GM18507 (cell line): ENCODE results near the gene URGCP.

Source experiments
- DNase-seq: peaks from one replicate; pipeline ENCODE4 v3.0.0; 2011; ENCODE audit warnings: low read depth; ENCODE audit not compliant: insufficient read length; ENCODE audit errors: extremely low spot score
- FAIRE-seq: peaks from 2 replicates; lab custom pipeline; 2011; peaks lifted over from hg19 to GRCh38; lab: Jason Lieb, UNC

The URGCP gene

DNA sequence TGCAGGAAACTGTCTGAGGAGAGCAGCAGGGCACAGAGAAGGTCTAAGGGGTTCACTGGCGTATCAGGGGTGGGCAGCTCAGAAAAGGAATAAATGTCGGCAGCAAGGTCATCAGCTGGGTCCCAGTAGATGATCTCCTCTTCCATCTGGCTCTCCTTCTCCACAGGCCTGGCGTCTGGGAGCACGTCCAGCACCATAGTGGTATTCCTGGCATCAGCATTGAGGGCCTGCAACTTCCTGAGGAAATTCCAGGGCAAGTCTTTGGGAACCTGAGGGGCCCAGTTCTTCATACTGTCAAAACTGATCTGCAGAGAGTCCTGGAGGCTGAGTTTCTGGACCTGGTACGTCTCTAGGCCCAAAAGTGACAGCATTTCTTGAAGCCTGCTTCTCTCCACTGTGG is 27.5 kb downstream of the URGCP start:
- FAIRE-seq: no peak
- no peak for DNase-seq

DNA sequence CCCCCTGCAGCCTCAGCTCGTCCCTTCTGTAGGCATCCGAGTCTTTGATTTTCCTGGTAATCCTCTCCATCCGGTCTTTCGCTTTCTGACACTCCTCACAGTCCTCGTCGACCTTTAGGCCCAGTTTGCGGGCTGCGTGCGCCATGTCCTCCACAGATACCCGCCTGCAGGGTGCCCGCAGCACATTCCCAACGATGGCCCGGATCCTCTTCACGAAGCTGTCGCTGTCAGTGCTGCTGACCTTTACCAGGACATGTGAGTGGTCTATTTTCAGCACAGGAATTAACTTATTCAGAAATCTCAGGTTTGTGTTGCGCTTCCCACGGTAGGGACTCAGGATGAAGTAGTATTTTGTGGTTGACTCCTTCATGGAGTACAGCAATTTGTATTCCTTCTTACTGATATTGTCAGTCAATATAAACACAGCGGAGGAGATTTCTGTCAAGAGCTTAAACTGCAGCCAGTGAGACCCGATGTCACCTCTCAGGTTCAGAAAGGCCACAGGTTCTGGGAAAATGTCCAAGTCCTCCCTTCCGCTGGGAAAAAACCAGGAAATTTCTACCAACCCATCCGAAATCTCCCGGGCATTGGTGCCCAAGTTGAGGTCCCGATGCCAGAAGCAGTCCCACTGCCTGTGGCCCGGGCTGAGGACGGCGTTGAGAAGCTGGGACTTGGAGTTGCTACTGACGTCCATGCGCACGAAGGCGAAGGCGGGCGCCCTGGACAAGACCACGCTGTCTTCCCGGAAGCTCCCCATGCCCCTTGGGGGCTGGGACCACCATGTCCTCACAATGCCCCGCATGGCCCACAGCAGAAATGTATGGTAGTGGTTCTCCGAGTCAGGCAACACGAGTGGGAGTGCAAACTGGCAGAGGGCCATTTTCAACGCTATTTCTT is 28.2 kb downstream of the URGCP start:
- DNase-seq (no peak), FAIRE-seq (no peak)

DNA sequence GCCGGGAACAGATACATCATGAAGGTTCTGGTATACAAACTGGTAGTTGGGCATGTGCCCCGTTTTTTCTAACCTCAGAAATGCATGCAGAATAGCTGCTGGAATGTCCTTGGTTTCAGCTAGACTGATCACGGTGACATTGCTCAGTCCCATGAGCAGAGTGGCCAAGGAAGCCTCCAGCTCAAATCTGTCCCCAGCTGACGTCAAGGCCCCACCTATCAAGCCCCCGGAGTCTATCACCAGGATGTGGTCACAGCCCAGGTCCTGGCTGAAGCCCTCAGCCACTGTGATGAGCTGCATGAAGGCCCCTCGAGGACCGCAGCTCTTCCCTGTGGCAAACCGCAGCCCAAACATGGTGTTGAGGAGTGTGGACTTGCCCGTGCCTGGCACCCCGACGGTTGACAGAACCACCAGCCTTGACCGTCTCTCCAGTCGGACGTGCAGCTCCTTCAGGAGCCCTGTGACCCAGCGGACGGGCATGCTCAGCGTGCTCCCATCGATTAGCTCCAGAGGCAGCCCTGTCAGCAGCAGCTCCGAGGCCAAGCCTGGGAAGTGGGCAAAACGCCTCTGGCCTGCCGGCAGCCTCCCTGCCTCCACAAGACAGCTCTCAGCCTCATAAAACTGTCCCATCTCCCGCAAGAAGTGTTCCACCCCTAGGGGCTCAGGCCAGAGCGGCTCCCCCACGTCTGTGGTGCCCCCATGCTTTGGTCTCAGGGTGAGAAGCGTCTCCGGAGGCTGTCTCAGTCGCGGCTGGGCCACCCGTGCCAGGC is 29.2 kb downstream of the URGCP start:
- FAIRE-seq: no peak
- DNase-seq: no peak

DNA sequence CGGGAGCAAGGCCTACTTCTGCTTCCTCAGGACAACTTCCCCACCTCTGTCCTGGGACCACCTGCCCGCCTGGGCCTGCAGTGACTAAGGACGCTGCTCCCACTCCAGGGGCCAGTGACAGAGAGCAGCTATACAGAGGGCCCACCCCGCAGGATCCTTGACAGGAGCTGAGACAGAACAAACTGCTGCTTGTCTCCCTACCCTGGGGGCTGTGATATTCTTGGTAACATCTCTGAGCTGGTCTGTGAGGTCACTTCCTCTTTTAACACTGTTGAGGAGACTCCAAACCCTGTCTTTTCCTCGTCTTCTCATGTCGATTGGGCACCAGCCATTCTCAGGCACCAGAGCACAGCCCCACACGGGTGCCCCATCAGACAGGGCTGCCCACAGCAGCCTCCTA is 30.2 kb downstream of the URGCP start:
- DNase-seq: no peak
- FAIRE-seq: no peak

DNA sequence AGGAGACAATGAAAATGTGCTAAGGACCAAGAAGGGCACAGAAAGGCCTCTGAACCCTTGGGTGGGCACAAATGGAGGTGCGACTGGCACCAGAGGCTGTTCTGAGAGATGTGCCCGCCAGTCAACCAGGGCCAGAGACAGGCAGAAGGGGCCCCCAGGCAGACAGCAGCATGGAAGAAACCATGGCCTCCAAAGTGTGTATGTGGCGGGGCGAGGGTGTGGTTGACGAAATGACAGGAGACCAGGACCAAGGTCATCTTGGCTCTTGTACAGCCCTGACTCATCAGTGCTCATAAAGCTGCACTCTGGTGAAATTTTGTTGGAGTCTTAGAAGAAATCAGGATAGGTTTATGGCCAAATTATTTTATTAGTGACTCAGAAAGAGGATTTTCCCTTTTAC is 33.1 kb downstream of the URGCP start:
- FAIRE-seq (no peak), DNase-seq (no peak)

DNA sequence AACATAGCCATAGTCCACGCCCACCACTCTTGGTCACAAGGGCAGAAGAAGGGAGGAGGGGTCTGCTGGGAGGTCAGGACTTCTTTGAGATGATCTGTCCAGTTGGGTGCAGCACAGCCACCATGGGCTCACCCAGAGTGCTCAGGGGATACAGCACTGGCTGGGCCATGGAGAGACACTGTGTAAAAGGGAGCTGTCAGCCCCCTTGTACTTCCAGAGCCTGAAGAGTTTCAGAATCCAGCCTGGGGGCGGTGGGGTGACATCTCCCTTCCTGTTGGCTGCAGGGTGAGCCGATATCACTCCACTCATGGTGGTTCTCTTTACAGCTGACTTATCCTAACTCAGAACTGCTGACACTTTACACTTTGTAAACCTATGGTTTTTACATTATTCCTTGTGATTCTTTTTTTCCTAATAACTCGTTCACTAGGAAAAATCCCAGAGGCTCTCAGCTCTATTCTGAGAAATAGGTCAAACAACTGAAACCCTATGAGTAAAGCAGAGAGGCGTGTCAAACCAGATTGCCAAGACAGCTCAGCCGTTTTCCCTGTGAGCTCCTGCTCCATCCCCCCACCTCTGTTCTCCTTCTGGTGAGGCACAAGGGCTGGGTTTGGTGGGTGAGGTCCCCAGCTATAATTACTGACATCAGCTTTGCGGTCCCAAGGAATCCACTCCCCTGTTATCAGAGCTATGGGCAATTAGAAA is 33.8 kb downstream of the URGCP start:
- DNase-seq (no peak), FAIRE-seq (no peak)

DNA sequence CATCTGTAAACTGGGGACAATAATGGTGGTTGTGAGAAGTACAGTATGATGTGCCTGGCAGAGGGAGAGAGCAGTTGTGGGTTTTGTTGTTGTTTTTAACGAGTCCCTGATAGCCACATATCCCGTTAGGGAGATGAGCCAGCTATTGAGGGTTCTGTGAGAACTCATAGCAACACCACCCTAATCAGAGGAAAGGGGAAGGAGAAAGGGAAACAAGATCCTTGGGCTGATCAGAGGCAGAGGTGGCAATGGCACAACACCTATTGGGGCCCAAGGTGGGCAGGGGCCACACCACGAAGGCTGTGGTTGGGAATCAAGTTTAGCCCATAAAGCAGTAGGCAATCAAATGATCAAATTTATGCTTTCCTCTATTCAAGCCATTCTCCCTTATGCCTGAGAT is 35.3 kb downstream of the URGCP start:
- DNase-seq (no peak), FAIRE-seq (no peak)

DNA sequence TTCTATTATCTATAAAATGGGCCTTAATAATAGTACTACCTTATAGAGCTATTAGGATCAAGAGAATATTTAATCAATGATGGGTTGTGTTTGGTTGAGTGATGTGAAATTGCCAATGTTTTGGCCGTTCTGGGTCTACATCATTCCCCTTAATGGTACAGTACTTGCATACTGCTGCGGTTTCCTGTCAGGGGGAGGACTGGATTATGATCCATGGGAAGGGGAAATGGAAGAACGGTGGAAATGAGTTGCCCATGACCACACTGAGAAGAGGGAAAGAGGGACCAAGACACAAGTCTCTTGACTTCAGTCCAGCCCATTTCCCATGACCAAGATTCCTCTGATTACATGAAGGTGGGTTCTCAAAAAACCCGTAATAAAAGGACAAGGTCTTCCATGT is 36.1 kb downstream of the URGCP start:
- FAIRE-seq (no peak), DNase-seq (no peak)

DNA sequence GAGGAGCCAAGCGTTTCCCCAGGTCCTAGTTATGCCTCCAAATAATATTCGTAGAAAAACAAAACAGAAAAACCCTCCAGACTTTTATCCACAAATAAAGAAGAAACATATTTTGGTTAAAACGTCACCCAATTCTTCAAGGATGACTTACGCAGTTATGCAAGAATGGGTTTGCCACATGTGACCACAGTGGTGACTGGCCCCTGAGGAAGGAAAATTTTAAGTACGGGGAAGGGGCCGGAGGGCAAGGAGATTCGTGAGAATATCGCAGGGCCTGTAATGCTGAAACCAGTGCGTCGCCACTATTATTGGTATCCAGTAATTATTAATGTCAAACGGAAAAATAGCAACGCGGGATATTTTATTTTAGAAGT is 36.5 kb downstream of the URGCP start:
- no peak for FAIRE-seq
- no peak for DNase-seq

DNA sequence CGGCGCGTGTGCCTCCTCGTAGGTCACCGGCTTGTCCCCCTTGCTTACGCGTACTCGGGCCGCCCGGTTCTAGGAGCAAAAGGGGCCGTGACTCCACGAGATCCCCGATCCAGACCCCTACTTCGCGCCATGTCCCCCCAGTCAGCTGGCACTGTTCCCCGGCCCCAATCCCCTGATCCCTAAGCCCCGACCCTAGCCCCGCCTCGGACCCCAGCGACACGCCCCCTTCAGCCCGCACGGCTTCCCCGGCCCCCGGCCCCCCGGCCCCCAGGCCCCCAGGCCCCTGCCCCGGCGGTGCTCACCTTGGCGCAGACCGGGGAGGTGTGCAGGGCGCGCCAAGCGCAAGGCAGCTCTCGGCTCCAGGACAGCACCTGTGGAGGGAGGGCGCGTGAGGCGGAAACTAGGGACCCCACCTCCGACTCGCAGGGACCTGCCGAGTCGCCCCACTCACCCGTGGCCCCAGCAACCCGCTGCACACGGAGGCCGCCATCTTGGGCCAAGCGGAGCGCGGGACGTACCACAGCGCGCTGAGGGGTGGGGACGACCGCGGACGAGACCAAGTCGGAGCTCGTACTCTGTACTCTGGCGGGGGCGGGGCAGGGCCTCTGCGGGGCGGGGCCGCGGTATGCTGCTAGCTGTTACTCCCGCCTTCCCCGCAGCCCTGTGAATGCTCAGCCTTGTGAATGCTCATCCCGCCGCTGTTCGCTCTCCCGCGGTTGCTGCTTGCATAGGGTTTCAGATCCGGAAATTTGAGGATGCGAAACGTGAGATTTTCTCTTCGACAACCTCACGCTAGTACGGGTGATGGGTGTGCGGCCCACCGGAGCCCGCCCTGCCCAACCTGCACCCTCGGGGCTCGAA is 37.2 kb downstream of the URGCP start, which contains the start of gene MRPS24:
Gene MRPS24, minus strand, starts transcription at position 512 of the 861 bp plus-strand sequence. Its CDS starts 22 bp downstream, at position 490.
- peak; percentile 88 for FAIRE-seq
- DNase-seq: peak; percentile 93

DNA sequence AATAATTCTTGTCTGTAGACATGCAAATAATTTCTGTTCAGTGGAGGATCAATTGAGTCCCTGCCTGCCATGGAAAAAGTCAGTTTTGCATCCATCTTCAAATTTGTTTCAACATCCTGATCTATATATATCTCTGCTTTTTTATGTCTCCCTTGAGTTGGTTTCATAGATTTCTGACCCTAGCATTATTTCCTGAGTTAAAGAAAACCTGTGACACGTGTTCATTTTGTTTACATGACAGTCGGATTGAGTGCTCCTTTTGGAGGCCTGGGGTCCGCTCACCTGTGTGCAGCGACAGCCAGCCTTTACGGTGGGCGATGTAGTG is 37.8 kb downstream of the URGCP start:
- DNase-seq: no peak
- FAIRE-seq: no peak

DNA sequence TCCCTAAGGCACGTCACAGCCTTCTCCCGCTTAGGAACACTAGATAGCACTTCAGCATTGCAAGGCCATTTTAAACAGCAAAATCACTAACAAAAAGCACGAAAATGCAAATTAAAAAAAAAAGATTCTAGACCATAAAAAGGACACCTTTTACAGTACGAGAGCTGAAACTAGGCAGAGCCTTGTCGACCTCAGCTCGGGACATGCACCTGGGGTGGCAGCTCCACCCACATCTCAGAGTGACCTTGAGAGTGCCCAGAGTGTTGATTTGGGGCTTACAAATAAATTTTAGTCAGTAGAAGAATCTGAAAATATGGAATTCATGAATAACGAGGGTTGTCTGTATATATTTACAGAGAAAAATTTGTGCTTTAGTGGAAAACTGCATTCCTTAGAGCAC is 38.2 kb downstream of the URGCP start:
- DNase-seq: no peak
- FAIRE-seq: no peak

DNA sequence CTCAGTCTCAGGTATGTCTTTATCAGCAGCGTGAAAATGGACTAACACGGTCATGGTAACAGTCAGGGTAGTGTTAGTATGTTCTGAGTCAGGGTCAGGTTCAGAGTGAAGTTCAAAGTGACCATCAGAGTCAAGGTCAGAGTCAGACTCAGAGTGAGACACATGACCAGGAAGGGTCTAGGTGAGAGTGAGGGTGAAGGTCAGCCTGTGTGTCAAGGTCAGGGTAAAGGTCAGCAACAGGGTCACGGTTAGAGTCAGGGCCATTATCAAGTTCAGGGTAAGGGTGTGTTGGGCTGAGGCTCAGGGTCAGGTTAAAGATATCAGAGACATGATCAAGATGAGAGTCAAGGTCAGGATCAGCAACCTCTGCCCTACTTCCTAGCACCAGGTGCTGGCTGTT is 41.1 kb downstream of the URGCP start:
- FAIRE-seq: no peak
- DNase-seq: no peak

DNA sequence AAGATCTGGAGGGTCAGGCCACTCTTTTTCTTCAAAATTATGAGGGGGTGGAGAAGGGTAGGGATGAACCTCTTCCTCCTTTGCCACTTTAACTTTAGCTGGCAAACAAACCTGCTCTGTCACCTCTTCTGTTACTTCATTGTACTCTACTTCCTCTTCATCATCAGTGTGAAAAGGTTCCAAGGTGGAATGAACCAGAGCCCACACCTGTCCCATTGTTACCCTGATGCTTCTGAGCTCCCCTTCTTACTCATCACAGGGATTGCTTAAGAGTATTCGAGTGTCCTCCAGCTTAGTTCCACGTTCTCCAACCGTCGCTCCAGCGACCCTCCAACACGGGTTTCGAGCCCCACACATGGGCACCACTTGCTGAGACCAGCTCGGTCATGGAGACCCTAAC is 42.3 kb downstream of the URGCP start:
- no peak for DNase-seq
- no peak for FAIRE-seq

DNA sequence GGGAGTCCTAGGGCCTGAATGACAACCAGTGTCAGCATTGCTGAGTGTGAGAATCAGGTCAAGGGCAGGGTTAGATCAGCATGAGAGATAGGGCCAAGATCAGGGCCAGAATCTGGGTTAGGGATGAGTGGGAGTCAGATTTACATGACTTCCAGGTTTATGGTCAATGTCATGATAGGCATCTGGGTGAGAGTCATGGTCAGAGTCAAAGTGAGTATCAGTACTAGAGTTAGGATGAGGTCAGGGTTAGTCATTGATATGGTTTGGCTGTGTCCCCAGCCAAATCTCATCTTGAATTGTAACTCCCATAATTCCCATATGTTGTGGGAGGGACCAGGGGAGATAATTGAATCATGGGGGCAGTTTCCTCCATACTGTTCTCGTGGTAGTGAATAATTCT is 49.4 kb downstream of the URGCP start:
- FAIRE-seq (no peak), DNase-seq (no peak)

DNA sequence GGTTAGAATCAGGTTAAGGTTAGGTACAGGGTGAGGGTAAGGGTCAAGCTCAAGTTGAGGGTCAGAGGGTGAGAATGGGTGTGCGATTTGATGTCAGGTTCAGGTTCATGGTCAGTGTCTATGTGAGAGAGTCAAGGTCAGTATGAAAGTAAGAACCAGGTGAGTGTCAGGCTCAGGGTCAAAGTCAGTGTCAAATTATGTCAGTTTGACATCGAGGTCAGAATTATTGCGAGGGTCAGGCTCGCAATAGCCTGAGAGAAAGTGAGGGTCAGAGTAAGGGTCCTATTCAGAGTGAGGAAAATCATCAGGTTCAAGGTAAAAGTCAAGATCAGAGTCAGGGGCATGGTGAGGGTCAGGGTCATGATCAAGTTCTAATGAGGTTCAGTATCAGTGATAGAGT is 50.1 kb downstream of the URGCP start:
- no peak for FAIRE-seq
- no peak for DNase-seq

DNA sequence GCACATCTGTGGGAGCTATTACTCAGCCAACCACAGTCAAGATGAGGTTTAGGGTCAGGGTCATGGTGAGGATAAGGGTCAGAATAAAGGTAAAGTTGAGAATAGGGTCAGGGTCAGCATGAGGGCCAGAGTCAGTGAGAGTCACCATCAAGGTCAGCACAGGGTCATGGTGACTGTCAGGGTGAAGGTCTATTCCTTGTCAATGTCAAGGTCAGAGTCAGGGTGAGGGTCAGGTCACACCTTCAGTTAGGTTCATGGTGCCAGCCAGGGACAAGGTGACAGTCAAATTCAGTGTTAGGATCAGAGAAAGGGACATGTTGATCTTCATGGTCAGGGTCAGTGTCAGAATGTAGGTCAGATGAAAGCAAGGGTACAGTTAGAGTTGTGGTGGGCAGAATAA is 51.2 kb downstream of the URGCP start:
- DNase-seq: no peak
- no peak for FAIRE-seq

DNA sequence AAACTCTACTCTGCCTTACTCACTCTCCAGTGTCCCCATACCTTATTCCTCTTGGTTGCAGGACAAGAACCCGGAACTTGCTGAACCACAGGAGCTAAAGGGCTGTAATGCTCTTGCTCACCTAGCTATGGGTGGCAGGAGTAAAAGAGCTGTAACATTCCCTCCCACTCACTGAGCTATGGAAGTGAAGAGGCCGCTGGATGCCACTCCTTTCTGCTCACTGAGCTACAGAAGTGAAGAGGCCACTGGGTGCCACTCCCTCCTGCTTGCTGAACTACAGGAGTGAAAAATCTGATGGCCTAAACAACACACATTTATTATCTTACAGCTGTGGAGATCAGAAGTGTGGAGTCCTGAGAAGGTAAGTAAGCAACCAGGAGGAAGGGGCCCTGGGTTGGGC is 54.6 kb downstream of the URGCP start:
- no peak for DNase-seq
- FAIRE-seq: no peak

DNA sequence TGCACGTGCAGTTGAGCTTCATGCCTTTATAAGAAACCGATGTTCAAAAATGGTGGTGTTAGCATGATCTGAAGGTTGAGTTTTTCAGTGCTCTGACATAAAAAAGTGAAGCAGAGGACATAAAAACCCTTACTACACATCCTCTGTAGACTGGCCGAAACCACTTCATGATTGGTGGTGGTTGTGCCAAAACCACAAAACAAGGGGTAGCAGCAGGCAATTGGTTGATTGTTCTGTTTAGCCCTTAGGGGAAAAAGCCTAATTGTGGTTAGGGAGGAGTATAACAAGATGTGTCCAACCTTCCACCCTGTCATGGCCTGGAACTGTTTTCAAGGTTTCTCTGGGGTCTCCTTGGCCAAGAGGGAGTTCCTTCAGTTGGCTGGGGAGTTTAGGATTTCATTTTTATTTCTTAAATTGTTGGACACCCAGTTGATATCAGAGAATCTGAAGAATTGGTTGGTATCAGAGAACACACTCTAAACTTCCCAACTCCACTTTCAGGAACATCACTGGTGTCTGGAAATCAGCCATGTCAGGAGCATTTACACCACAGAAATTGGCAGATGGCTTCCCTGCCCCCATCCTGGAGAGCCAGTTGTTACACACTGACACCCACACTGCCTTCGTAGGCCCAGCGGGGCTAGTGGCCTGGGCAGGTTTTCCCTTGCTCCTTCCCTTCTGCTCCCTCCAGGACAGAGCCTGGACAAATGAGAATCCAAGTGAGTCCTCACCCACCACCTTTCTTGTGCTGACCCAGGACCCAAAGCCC is 55.9 kb downstream of the URGCP start:
- FAIRE-seq (peak; percentile 38), DNase-seq (no peak)
